Tibial nerve (tissue), 4 donors: Measurements from ENCODE around the gene TMEM186. TPM values are rescaled to one million over a fixed set of nuclear protein-coding genes. Genes with fewer than 3 reads are reported as not detected.

Experiments used
- DNase-seq, 2 donors: peaks; one replicate each; pipeline ENCODE4 v3.0.0-alpha.2; 2019; ENCODE audit warnings: low spot score in 2 of 2
- H3K27ac ChIP-seq, 4 donors: fragments of 200-600 bp; sonication (generic) in 3 of 4; one replicate each; pipeline ENCODE4 v1.5.1; 2017 to 2019; ENCODE audit warnings: mild to moderate bottlenecking in 1 of 4
- H3K27me3 ChIP-seq, 2 donors: fragments of 200-600 bp; sonication (generic) in 1 of 2; one replicate each; pipeline versions ENCODE4 v1.5.1 to v1.6.0; 2017 to 2019
- H3K36me3 ChIP-seq, 3 donors: fragments of 200-600 bp; sonication (generic); one replicate each; pipeline ENCODE4 v1.5.1; 2018 to 2019
- H3K4me1 ChIP-seq, 4 donors: fragments of 200-600 bp; sonication (generic) in 3 of 4; one replicate each; pipeline ENCODE4 v1.5.1; 2017 to 2019
- H3K4me3 ChIP-seq, 4 donors: fragments of 200-600 bp; sonication (generic) in 3 of 4; one replicate each; pipeline ENCODE4 v1.5.1; 2017 to 2019; ENCODE audit warnings: mild to moderate bottlenecking in 1 of 4, moderate library complexity in 1 of 4
- H3K9me3 ChIP-seq, 4 donors: fragments of 200-600 bp; sonication (generic) in 3 of 4; one replicate each; pipeline ENCODE4 v1.5.1; 2017 to 2019
- CTCF ChIP-seq, 5 experiments: fragments of 200-600 bp in 3 of 5; fragments of 450-650 bp in 2 of 5; sonication (generic) in 3 of 5; IDR thresholded peaks; one replicate each; pipeline ENCODE4 v1.5.1; 2016 to 2019; ENCODE audit warnings: antibody characterized with exemption in 5 of 5, mild to moderate bottlenecking in 3 of 5, moderate library complexity in 2 of 5
- EP300 ChIP-seq, 2 donors: sonication (generic); formaldehyde crosslinking; IDR thresholded peaks; one replicate each; pipeline ENCODE4 v1.6.1; 2017; ENCODE audit warnings: antibody characterized with exemption in 2 of 2, mild to moderate bottlenecking in 1 of 2
- POLR2A ChIP-seq, 2 donors: fragments of 450-650 bp; IDR thresholded peaks; one replicate each; pipeline ENCODE4 v1.6.1; 2017; ENCODE audit warnings: antibody characterized with exemption in 2 of 2, mild to moderate bottlenecking in 2 of 2, moderate library complexity in 2 of 2
- WGBS, 2 donors: methylation state at CpG; one replicate each; pipeline ENCODE4 v1.1.5; 2018; 5-methylcytosine and 5-hydroxymethylcytosine counted together
- total RNA-seq, 4 donors: library from RNA; depleted of rRNA; stranded (reverse); fragments of >200 nt; gene quantifications; one replicate each; pipeline ENCODE4 v1.1.0, GENCODE V29; 2016

Gene TMEM186
- total RNA-seq, 4 donors from 2014 or later = 5.7 to 9.6 (median 7.2) TPM

GRCh38 chr16:8818504-8819270 lies 21.2 kb upstream of the TMEM186 start:
- peaks cover 0 to 74% (median 20%) of the 10 kb centered on the region in 3 donors for H3K36me3 ChIP-seq
- peaks cover 0 to 14% (median 0%) of the 10 kb centered on the region in 4 donors for H3K4me1 ChIP-seq
- H3K9me3 ChIP-seq = no peaks in the 10 kb centered on the region
- no peak overlapping the region for H3K4me3 ChIP-seq
- H3K27me3 ChIP-seq = no peaks in the 10 kb centered on the region
- WGBS, 2 donors = 71 to 78% methylated on average over 10 of the region's 10 CpGs
- H3K27ac ChIP-seq = no peak overlapping the region
- TF ChIP-seq EP300 (IDR thresholded peaks at IDR 0.05) = no peak
- no peak for TF ChIP-seq POLR2A (IDR thresholded peaks at IDR 0.05)
- no peak for TF ChIP-seq CTCF (IDR thresholded peaks at IDR 0.05)
- DNase-seq = no peak

GRCh38 chr16:8816967-8817655 lies 19.7 kb upstream of the TMEM186 start:
- peaks cover 0 to 8% (median 0%) of the 10 kb centered on the region in 4 donors for H3K4me1 ChIP-seq
- no peaks in the 10 kb centered on the region for H3K27me3 ChIP-seq
- H3K27ac ChIP-seq = no peak overlapping the region
- H3K36me3 ChIP-seq = peaks cover 0 to 87% (median 33%) of the 10 kb centered on the region in 3 donors
- WGBS, 2 donors = 61 to 64% methylated on average over 6 of the region's 6 CpGs
- H3K4me3 ChIP-seq = no peak overlapping the region
- no peaks in the 10 kb centered on the region for H3K9me3 ChIP-seq
- no peak for DNase-seq
- TF ChIP-seq EP300 (IDR thresholded peaks at IDR 0.05) = no peak
- no peak for TF ChIP-seq POLR2A (IDR thresholded peaks at IDR 0.05)
- no peak for TF ChIP-seq CTCF (IDR thresholded peaks at IDR 0.05)

- peaks cover 0 to 8% (median 0%) of the 10 kb centered on the region in 4 donors for H3K4me1 ChIP-seq
- H3K36me3 ChIP-seq = peaks cover 2 to 100% (median 36%) of the 10 kb centered on the region in 3 donors
- 93 to 94% methylated on average over 14 of the region's 14 CpGs for WGBS, 2 donors
- no peak for TF ChIP-seq CTCF (IDR thresholded peaks at IDR 0.05)
- TF ChIP-seq EP300 (IDR thresholded peaks at IDR 0.05) = no peak
- TF ChIP-seq POLR2A (IDR thresholded peaks at IDR 0.05) = no peak
- no peak overlapping the region for H3K4me3 ChIP-seq
- H3K9me3 ChIP-seq = no peaks in the 10 kb centered on the region
- H3K27ac ChIP-seq = no peak overlapping the region
- no peaks in the 10 kb centered on the region for H3K27me3 ChIP-seq
- no peak for DNase-seq
Observed at GRCh38 chr16:8814095-8814806, 16.8 kb upstream of the TMEM186 start.

GRCh38 chr16:8812162-8812843 lies 14.9 kb upstream of the TMEM186 start:
- H3K4me1 ChIP-seq = peaks cover 0 to 6% (median 0%) of the 10 kb centered on the region in 4 donors
- no peaks in the 10 kb centered on the region for H3K27me3 ChIP-seq
- WGBS, 2 donors = 75 to 80% methylated on average over 12 of the region's 12 CpGs
- H3K27ac ChIP-seq = no peak overlapping the region
- no peak overlapping the region for H3K4me3 ChIP-seq
- no peak for TF ChIP-seq CTCF (IDR thresholded peaks at IDR 0.05)
- TF ChIP-seq POLR2A (IDR thresholded peaks at IDR 0.05) = no peak
- TF ChIP-seq EP300 (IDR thresholded peaks at IDR 0.05) = no peak
- H3K9me3 ChIP-seq = no peaks in the 10 kb centered on the region
- no peak for DNase-seq
- peaks cover 2 to 100% (median 35%) of the 10 kb centered on the region in 3 donors for H3K36me3 ChIP-seq
